HCT116 (cell line): ENCODE measurements around the gene MED25. TPM values are rescaled to one million over a fixed set of nuclear protein-coding genes. Genes with fewer than 3 reads are reported as not detected.

ENCODE experiments used
- ATAC-seq: fragments of 200-7000 bp; cut with Tn5 transposase; 2 replicates; pipeline ENCODE4 v1.9.1; 2020; ENCODE audit warnings: mild to moderate bottlenecking, moderate library complexity
- BruUV-seq: library from RNA; stranded (reverse); fragments of 400-500 nt; replicated peaks from 2 replicates; lab custom pipeline; 2021; lab: Mats Ljungman, UMichigan
- CTCF ChIA-PET: fragments of 300-600 bp; sonication (Branson Sonifier 250); formaldehyde crosslinking; loops from one replicate; lab custom pipeline; 2021; ENCODE audit warnings: antibody characterized with exemption; lab: Charles Lee
- POLR2A ChIA-PET: fragments of 300-600, 350-600 bp; sonication (Branson Sonifier 250); formaldehyde crosslinking; loops from one replicate; lab custom pipeline; 2021; ENCODE audit warnings: antibody characterized with exemption; lab: Charles Lee
- RAD21 ChIA-PET, 2 experiments: fragments of 300-600 bp; sonication (Branson Sonifier 250); formaldehyde crosslinking; loops; one replicate each; lab custom pipeline; 2023; ENCODE audit warnings: low total read pairs in 2 of 2; ENCODE audit not compliant: uncharacterized antibody in 2 of 2, unreplicated experiment in 2 of 2, low non-redundant PET in 1 of 2; lab: Charles Lee
- DNase-seq: peaks from one replicate; pipeline ENCODE4 v3.0.0-alpha.2; 2010; ENCODE audit warnings: low read depth, low spot score
- H2AFZ ChIP-seq: fragments of 200-600 bp; shearing (Covaris generic), sonication (generic); 2 replicates; pipeline ENCODE4 v1.6.1; 2017; ENCODE audit warnings: low read depth, mixed run types, mixed read lengths, antibody characterized with exemption, low read length; ENCODE audit not compliant: poor library complexity, severe bottlenecking
- H3K27ac ChIP-seq: 2 replicates; pipeline ENCODE4 v1.5.1; 2012; ENCODE audit warnings: low read depth, low read length
- H3K27me3 ChIP-seq: fragments of 200-600 bp; sonication (generic); 2 replicates; pipeline ENCODE4 v1.6.1; 2016; ENCODE audit warnings: mixed run types, low read length, mixed read lengths; ENCODE audit not compliant: insufficient read depth
- H3K36me3 ChIP-seq, 2 experiments: fragments of 200-500 bp in 1 of 2; fragments of 200-600 bp in 1 of 2; sonication (Bioruptor generic) in 1 of 2; sonication (generic) in 1 of 2; 2 replicates each; pipeline versions ENCODE4 v1.5.1 to v1.6.1; 2014 to 2016; ENCODE audit warnings: low read length in 2 of 2, inconsistent platforms in 1 of 2, mixed read lengths in 1 of 2, mixed run types in 1 of 2; ENCODE audit not compliant: insufficient read depth in 2 of 2, control insufficient read depth in 1 of 2
- H3K4me1 ChIP-seq, 2 experiments: fragments of 200-600 bp in 1 of 2; sonication (generic) in 1 of 2; 2 replicates each; pipeline versions ENCODE4 v1.5.1 to v1.6.1; 2012 to 2017; ENCODE audit warnings: low read length in 2 of 2, inconsistent platforms in 1 of 2, mild to moderate bottlenecking in 1 of 2, mixed read lengths in 1 of 2, mixed run types in 1 of 2, moderate library complexity in 1 of 2; ENCODE audit not compliant: insufficient read depth in 2 of 2, control insufficient read depth in 1 of 2
- H3K4me2 ChIP-seq: fragments of 200-600 bp; sonication (generic); 2 replicates; pipeline ENCODE4 v1.6.1; 2017; ENCODE audit warnings: mixed run types, low read length, mixed read lengths
- H3K4me3 ChIP-seq, 2 experiments: fragments of 200-600 bp in 1 of 2; sonication (generic) in 1 of 2; replicated peaks in 1 of 2; 2 replicates each; pipeline ENCODE4 v1.5.1; 2011 to 2016; ENCODE audit warnings: low read length in 2 of 2, control low read depth in 1 of 2, low read depth in 1 of 2, mild to moderate bottlenecking in 1 of 2, mixed read lengths in 1 of 2, mixed run types in 1 of 2
- H3K79me2 ChIP-seq: fragments of 200-600 bp; sonication (generic); 2 replicates; pipeline ENCODE4 v1.6.1; 2017; ENCODE audit warnings: mild to moderate bottlenecking, mixed run types, low read length, moderate library complexity, mixed read lengths; ENCODE audit not compliant: insufficient read depth
- H3K9ac ChIP-seq: fragments of 200-600 bp; sonication (generic); 2 replicates; pipeline ENCODE4 v1.6.1; 2016; ENCODE audit warnings: low read length, mixed read lengths
- H3K9me2 ChIP-seq: fragments of 200-600 bp; sonication (generic), shearing (Covaris generic); 2 replicates; pipeline ENCODE4 v1.6.1; 2017; ENCODE audit warnings: mixed run types, mild to moderate bottlenecking, moderate library complexity; ENCODE audit not compliant: insufficient read depth
- H3K9me3 ChIP-seq, 2 experiments: fragments of 200-500 bp in 1 of 2; fragments of 200-600 bp in 1 of 2; sonication (Bioruptor generic) in 1 of 2; sonication (generic) in 1 of 2; 2 replicates each; pipeline ENCODE4 v1.6.1; 2014 to 2017; ENCODE audit warnings: low read length in 2 of 2, mixed read lengths in 2 of 2, inconsistent platforms in 1 of 2, low read depth in 1 of 2, mild to moderate bottlenecking in 1 of 2, mixed run types in 1 of 2, moderate library complexity in 1 of 2; ENCODE audit not compliant: control insufficient read depth in 1 of 2, insufficient read depth in 1 of 2
- H4K20me1 ChIP-seq: fragments of 200-600 bp; sonication (generic), shearing (Covaris generic); 2 replicates; pipeline ENCODE4 v1.6.1; 2017; ENCODE audit warnings: mixed run types, mild to moderate bottlenecking, moderate library complexity; ENCODE audit not compliant: insufficient read depth
- CEBPB ChIP-seq: IDR thresholded peaks from 2 replicates; pipeline ENCODE4 v1.6.1; 2012; ENCODE audit warnings: low read depth
- EZH2 ChIP-seq: fragments of 200-600 bp; sonication (generic); IDR thresholded peaks from 2 replicates; pipeline ENCODE4 v1.6.1; 2017; ENCODE audit warnings: antibody characterized with exemption, mixed run types
- POLR2A ChIP-seq: IDR thresholded peaks from 2 replicates; pipeline ENCODE4 v1.7.0; 2011; ENCODE audit warnings: borderline replicate concordance; ENCODE audit not compliant: insufficient read depth, insufficient read length; ENCODE audit errors: extremely low read depth
- POLR2AphosphoS5 ChIP-seq: IDR thresholded peaks from 2 replicates; pipeline ENCODE4 v1.6.1; 2011; ENCODE audit warnings: mild to moderate bottlenecking, low read depth, low read length, moderate library complexity
- REST ChIP-seq: IDR thresholded peaks from 2 replicates; pipeline ENCODE4 v1.6.1; 2012; ENCODE audit warnings: low read depth
- SRF ChIP-seq: IDR thresholded peaks from 2 replicates; pipeline ENCODE4 v1.6.1; 2012; ENCODE audit warnings: low read depth
- TCF7L2 ChIP-seq: IDR thresholded peaks from 2 replicates; pipeline ENCODE4 v1.7.0; 2011; ENCODE audit warnings: borderline replicate concordance, inconsistent platforms; ENCODE audit not compliant: insufficient read depth, insufficient read length; ENCODE audit errors: extremely low read depth
- YY1 ChIP-seq: IDR thresholded peaks from 2 replicates; pipeline ENCODE4 v1.6.1; 2011; ENCODE audit warnings: low read length, low read depth, moderate library complexity, mild to moderate bottlenecking; ENCODE audit not compliant: insufficient replicate concordance; ENCODE audit errors: extremely low read depth
- ZBTB33 ChIP-seq: IDR thresholded peaks from 2 replicates; pipeline ENCODE4 v1.6.1; 2011; ENCODE audit warnings: mild to moderate bottlenecking, low read length, moderate library complexity; ENCODE audit not compliant: insufficient replicate concordance; ENCODE audit errors: extremely low read depth
- ZFX ChIP-seq: fragments of 450-650 bp; IDR thresholded peaks from 2 replicates; pipeline ENCODE4 v1.6.1; 2017
- ZNF274 ChIP-seq: fragments of 200-500 bp; sonication (Bioruptor generic); IDR thresholded peaks from 2 replicates; pipeline ENCODE4 v1.6.1; 2014; ENCODE audit warnings: mild to moderate bottlenecking, low read depth, low read length, inconsistent platforms
- intact Hi-C: fragments of 100-400 bp; cut with micrococcal nuclease; formaldehyde crosslinking; loops from 2 replicates; pipeline ENCODE4 v1.10.0; 2022
- total RNA-seq: library from RNA; stranded (reverse); gene quantifications from one replicate; pipeline ENCODE4 v1.2.1, GENCODE V29; 2021; ENCODE audit not compliant: unreplicated experiment

Gene MED25
- total RNA-seq, 1 experiment from 2014 or later: 77.7 TPM

- TF ChIP-seq REST: no peak
- no peak for TF ChIP-seq EZH2
- TF ChIP-seq ZFX: no peak
- TF ChIP-seq POLR2A: peak; percentile 19
Measured at GRCh38 chr19:49876422-49877019, 58.4 kb downstream of the MED25 start (continued).

- Histone ChIP-seq H3K27ac (peak within 1 kb of the TSS; percentile 98), H3K9me2 (no peaks in the 10 kb centered on the region), H3K4me3 (peak within 1 kb of the TSS; percentile 79 to 89), H3K9me3 (no peaks in the 10 kb centered on the region), H3K27me3 (no peaks in the 10 kb centered on the region), H2AFZ (peak within 1 kb of the TSS; percentile 76), H3K36me3 (peaks cover 2 to 8% of the 10 kb centered on the region in 2 experiments; a peak in 2 of 4 replicates), H3K4me1 (peaks cover 11 to 28% of the 10 kb centered on the region in 2 experiments), H3K79me2 (peaks cover 32% of the 10 kb centered on the region), H3K4me2 (peak within 1 kb of the TSS; percentile 99), H3K9ac (peak within 1 kb of the TSS; percentile 93), H4K20me1 (no peaks in the 10 kb centered on the region)
- DNase-seq: peak; percentile 100
- BruUV-seq: no TSS peak
- ChIA-PET POLR2A (interaction anchor here (0.8 to 2.1 kb wide), 7 partner anchors 8 to 159 kb away, joined by 3 to 6 read pairs (median 4); no protein-coding TSS in a partner anchor), RAD21 (no interaction called here), CTCF (no interaction called here)
- ATAC-seq: peak; percentile 73
- TF ChIP-seq ZBTB33 (peak; percentile 82), REST (no peak), EZH2 (no peak), ZNF274 (no peak), POLR2AphosphoS5 (peak; percentile 73), SRF (no peak), CEBPB (no peak), YY1 (peak; percentile 94), TCF7L2 (peak; percentile 54), POLR2A (peak; percentile 26), ZFX (peak; percentile 81)
- intact Hi-C loops: loop anchor here (1.0 kb wide), 1 partner anchor 8 kb away; no protein-coding TSS in a partner anchor
Measured at GRCh38 chr19:49877020-49877878, 59.2 kb downstream of the MED25 start, which contains the start of the genes AKT1S1 and TBC1D17. Gene AKT1S1 (minus strand): TSS chr19:49877355. CDS start chr19:49873295, 4,060 bp downstream. Gene TBC1D17 (plus strand): TSS chr19:49877702. CDS start chr19:49877724, 22 bp downstream.
